G401 (cell line): ENCODE results near the gene PTPRM. TPM values are rescaled to one million over a fixed set of nuclear protein-coding genes. Genes with fewer than 3 reads are reported as not detected.

Experiments
- DNase-seq: peaks from one replicate; pipeline ENCODE4 v3.0.0-alpha.2; 2015; ENCODE audit warnings: low spot score
- in situ Hi-C: cut with HindIII; loops from 2 replicates; pipeline ENCODE4 v1.10.0; 2016; ENCODE audit warnings: low sequenced_read_pairs, mixed read lengths
- total RNA-seq: library from RNA; depleted of rRNA; stranded (reverse); fragments of >200 nt; shearing (Covaris generic); gene quantifications from 2 replicates; pipeline ENCODE4 v1.2.3, GENCODE V29; 2014

The PTPRM gene
- total RNA-seq, 1 experiment from 2014 or later, result not detected

GRCh38 chr18:8081872-8082553 is 514.9 kb downstream of the PTPRM start:
- in situ Hi-C loops, result no loop called here
- no peak for DNase-seq

DNA sequence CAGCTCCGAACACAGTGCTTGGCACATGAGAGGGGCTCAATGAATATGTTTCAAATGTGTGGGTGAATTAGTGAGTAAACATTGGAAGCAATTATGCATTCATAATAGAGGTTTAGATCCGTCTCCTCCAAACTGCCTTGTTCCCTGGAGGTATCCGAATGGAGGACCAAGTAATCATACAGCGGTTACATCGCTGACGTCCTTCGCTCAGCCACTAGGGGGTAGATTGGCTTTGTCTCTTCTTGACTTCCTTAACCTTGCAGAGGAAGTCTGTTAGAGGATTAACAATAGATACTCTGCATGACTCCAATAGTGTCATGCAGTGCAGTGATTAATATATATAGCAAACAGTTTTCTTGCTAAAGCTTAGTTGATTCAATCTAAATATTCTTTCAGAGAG is 517.0 kb downstream of the PTPRM start:
- DNase-seq, result no peak

GRCh38 chr18:8088626-8089025 is 521.5 kb downstream of the PTPRM start:
- in situ Hi-C loops, result no loop called here

More for the DNA sequence above, 517.0 kb downstream of the PTPRM start:
- in situ Hi-C loops, result no loop called here

GRCh38 chr18:8091035-8091434 is 523.9 kb downstream of the PTPRM start:
- DNase-seq, result no peak
- in situ Hi-C loops, result no loop called here

More at GRCh38 chr18:8088626-8089025, 521.5 kb downstream of the PTPRM start:
- no peak for DNase-seq

- no peak for DNase-seq
- in situ Hi-C loops, result no loop called here
These were observed 528.9 kb downstream of the PTPRM start for GRCh38 chr18:8095947-8096570.

DNA sequence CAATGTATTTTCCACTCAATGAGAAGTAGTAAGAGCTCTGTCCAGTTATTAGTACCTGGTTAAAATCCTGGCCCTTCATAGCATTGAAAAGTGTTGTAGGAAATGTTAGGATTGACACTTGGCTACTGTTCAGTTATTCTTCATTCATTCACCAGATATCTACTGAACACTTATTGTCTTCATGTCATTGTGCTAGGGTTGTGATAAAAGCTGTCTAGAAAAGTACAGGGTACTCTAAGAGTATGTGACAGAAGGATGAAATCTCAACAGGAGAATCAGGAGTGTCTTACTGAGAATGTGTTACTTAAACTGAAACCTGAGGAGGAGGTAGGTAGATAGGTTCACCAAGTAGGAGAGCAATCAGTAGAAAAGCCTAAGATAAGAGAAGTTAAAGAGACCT is 530.3 kb downstream of the PTPRM start:
- DNase-seq, result no peak
- in situ Hi-C loops, result no loop called here

DNA sequence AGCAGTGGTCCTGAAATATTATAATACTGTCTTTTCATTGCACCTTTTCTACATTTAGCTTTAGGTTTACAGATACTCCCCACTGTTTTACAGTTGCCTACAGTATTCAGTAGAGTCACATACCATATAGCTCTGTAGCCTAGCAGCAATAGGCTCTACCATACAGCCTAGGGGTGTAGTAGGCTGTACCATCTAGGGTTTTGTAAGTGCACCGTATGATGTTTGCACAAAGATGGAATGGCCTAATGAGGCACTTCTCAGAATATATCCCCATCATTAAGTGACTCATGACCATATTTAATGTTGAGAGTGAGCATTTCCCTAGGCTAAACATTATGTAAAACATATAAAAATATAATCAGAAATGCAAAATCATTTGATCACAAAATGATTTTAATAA is 530.8 kb downstream of the PTPRM start:
- DNase-seq, result no peak
- in situ Hi-C loops, result no loop called here

DNA sequence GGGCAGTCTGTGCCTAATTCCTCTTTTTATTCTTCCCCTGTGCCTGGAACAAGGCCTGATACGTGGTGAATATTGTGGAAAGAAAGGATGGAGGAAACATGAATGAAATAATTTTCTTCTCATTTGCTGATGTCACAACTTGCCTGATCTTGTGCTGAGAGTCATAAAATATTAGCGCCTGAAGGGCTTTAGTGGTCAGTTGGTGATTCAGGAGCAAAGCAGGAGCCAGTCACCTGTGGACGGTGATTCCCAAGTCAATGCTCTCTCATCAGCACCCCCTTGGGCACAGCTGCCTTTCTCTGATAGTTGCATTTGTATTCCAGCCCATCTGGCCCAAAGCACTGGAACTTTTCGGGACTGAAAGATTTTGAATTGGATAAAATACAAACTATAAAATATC is 539.5 kb downstream of the PTPRM start:
- in situ Hi-C loops, result no loop called here

GRCh38 chr18:8107426-8107825 is 540.3 kb downstream of the PTPRM start:
- DNase-seq, result no peak
- in situ Hi-C loops, result no loop called here

More for the DNA sequence above, 539.5 kb downstream of the PTPRM start:
- DNase-seq, result no peak

GRCh38 chr18:8114480-8114879 is 547.4 kb downstream of the PTPRM start:
- in situ Hi-C loops, result no loop called here
- DNase-seq, result no peak

DNA sequence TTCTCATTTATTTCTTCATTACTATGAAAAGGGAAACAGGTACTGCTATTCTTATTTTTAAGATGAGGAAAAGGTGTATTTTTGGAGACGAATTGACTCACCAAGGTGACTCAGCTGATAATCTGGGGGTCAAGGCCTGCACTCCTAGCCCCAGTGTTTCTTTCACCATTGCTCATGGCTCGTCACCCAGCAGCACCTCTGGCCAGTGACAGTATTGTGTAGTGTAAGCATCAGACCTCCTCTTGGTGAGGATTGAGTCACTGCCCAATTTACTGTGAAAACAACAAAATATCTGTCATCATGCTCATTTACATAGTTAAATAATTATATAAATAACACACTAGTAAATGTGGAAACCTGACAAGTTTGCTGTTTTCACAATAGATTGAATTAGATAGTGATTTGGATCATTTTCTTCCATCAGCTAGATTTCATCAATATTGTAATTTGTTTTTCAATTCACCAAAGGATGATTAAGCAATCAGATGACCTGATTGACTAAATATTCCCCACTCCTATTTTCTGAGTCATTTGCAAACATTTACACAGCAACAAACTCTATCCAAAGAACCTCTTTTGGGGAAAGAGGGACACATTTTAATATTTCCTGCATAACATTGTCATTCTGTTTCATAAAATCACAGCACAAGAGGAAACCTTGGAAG is 549.4 kb downstream of the PTPRM start:
- DNase-seq, result no peak
- in situ Hi-C loops, result no loop called here

DNA sequence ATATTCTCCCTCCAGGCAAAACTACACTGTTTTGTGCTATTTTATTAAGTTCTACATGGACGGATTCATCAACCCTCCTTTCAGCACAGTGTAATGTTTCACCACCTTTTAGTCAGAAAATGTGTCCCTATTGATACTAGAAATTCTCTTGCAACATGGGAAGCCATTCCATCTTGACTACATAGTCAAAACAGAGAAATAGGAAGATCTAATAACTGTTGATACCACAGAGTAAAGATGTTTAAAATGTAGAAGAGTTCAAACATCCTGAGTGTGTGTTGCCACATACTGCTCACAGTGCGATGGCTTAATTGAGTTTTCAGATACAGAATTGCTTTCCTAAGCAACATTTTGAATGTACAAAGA is 549.9 kb downstream of the PTPRM start:
- in situ Hi-C loops, result no loop called here
- no peak for DNase-seq

- in situ Hi-C loops, result no loop called here
- DNase-seq, result no peak
These were observed 554.0 kb downstream of the PTPRM start for GRCh38 chr18:8121101-8121500.

GRCh38 chr18:8121942-8122480 is 554.9 kb downstream of the PTPRM start:
- DNase-seq, result no peak
- in situ Hi-C loops, result no loop called here

DNA sequence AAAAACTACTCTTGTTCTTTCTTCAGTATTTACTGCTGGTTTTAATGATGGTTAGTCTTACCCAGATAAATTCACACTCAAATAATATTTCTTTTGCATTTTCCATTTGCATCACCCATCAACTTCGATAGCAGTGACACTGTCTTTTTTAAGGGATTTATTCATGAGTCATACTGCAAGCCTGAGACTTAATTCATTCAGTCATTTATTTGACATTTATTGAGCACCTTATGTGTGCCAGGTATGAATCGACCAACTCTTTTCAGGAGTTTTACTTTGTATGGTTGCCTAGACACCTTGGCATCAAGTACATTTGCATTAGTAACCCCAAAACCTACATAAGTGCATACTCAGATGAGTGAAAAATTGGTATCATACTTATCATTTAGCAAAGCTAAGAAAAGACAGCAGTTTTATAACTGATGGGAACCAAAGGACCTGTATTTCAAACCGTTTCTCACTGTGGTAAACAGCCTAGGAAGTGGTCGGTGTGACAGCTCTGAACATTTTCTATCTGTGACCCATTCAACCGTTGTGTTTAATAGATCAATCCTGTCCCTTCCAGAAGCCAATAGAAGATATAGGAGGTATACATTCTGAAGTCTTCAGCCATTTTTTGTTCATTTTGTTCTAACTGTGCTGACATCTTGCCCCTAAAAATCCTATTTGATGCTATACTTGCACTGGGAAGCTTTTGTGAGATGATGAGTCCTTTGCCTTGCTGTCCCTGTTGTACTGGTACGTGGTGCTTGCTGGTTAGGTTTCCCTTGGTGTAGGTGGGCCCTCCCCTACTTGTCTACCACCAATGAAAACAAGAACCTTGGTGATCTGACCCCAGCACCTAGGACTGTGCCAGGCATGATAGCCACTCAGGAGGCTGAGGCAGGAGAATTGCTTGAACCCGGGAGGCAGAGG is 557.4 kb downstream of the PTPRM start:
- DNase-seq, result no peak
- in situ Hi-C loops, result no loop called here

DNA sequence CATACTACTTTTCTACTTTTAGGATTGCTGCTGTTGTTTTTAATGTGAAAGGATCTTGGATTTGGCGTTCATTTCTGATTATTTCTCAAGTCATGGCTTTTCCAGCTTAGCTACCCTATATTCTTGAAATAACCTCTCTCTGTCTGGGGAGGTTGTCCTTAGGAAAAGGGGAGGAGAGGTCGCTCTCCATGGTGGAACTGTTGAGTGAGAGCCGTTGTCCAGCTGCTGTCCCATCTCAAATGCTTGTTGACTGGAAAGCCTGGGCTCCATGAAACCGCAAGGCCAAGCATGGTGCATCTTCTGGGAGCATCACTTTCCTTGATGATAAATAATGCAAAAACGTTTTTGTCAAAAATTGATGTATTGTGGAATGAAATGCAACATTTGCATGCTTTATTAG is 563.0 kb downstream of the PTPRM start:
- in situ Hi-C loops, result no loop called here

DNA sequence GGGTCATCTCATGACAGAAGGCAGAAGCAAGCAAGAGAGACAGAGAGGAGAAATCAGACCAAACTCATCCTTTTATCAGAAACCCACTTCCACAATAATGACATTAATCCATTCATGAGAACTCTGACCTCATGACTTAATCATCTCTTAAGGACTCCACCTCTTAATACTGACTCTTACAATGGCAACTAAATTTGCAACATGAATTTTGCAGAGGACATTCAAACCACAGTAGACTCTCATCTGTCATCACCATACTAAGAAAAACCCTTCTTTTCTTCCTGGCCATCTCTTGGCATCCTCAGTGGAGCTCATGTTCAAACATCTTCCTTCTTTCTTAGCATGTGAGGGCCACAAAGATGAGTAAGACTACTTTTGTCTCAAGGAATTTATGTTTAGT is 565.9 kb downstream of the PTPRM start:
- in situ Hi-C loops, result no loop called here
- no peak for DNase-seq

More for the DNA sequence above, 563.0 kb downstream of the PTPRM start:
- no peak for DNase-seq

DNA sequence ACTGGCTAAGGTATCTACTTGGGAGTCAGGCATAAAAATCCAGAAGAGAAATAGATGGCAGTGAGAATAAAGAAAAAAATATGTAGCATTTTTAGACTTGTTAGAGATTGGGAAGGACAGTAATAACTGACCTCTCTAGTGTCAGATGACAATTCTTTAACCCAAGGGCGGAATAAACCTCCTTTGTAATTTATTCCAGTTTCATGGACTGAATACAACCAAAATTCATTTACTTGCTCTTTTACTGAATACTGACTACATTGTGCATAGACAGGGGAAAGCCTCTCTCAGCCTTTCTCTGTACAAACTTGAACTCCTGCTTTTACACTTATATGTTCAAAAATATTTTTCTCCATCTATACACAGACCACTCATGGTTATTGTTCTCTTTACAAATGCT is 566.8 kb downstream of the PTPRM start:
- in situ Hi-C loops, result no loop called here
- no peak for DNase-seq

GRCh38 chr18:8139127-8139527 is 572.0 kb downstream of the PTPRM start:
- no peak for DNase-seq
- in situ Hi-C loops, result no loop called here
